ENCODE results near the gene FAM184A.

- TF ChIP-seq POLR2AphosphoS5 (IDR thresholded peaks at IDR 0.05; ENCODE audit: low read depth, low read length): no peak
- no peak for TF ChIP-seq TAF1 (IDR thresholded peaks at IDR 0.05; ENCODE audit: borderline replicate concordance, low read depth, low read length)
Observed at GRCh38 chr6:119055069-119055468, 23.4 kb downstream of the FAM184A start.

Measured in GM12892 (cell line).